Suprapubic skin (tissue), 3 donors: ENCODE results near the gene CEL.

Source experiments
- CTCF ChIP-seq, 2 donors: fragments of 200-600 bp in 1 of 2; fragments of 450-650 bp in 1 of 2; sonication (generic) in 1 of 2; IDR thresholded peaks; one replicate each; pipeline ENCODE4 v1.5.1; 2016 to 2019; ENCODE audit warnings: antibody characterized with exemption in 2 of 2, mild to moderate bottlenecking in 1 of 2, moderate library complexity in 1 of 2
- POLR2A ChIP-seq, 2 donors: fragments of 450-650 bp; IDR thresholded peaks; one replicate each; pipeline ENCODE4 v1.6.1; 2017; ENCODE audit warnings: antibody characterized with exemption in 2 of 2, mild to moderate bottlenecking in 2 of 2, moderate library complexity in 2 of 2

DNA sequence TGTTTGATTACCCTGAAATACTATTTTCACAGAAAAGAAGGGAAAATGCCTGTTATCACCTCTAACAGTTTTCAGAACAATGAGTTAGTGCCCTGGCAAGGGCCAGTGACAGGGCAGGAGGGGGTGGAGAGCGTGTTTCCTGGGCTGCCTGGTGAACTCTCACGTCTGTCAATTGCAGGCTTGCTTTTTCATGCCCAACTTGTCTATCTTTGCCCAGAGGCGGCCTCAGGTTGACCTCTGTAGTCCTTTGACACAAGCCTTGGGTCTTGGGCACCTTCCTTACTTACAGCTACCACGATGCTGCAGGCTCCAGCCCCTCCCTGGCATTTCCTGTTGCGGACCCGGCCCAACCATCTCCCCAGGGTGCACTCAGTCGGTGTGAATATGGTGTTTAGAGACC, 2.2 kb upstream of the CEL start:
- TF ChIP-seq POLR2A (IDR thresholded peaks at IDR 0.05) = no peak
- no peak for TF ChIP-seq CTCF (IDR thresholded peaks at IDR 0.05)
